ENCODE data around the gene HSPE1. TPM values are rescaled to one million over a fixed set of nuclear protein-coding genes. Genes with fewer than 3 reads are reported as not detected.
"Not testable (repeated sequence)": the region's sequence is repeated elsewhere in the genome, so short reads cannot be mapped to it uniquely, and the experiment has no call there.

Gene HSPE1
- total and polyA plus RNA-seq, 2 donors (not counting 3 experiments of a cell fraction or from before 2014, with no cell fraction given): 59.8 to 145 TPM

- dilution Hi-C loops (cut with MboI; ENCODE audit: extremely low pct_ligation_motif_present, low sequenced_read_pairs): no loop called here
- H3K27ac ChIP-seq (ENCODE audit: insufficient read depth, low read depth, low read length): no peak overlapping the region
- DNase-seq (ENCODE audit: low read depth, low spot score): no peak
- H3K9ac ChIP-seq (replicated peaks; ENCODE audit: extremely low read depth, insufficient read depth, low read length): no peak overlapping the region
- no peak overlapping the region for H3K4me3 ChIP-seq (replicated peaks in 1 of 3; ENCODE audit: insufficient read depth in 1 of 3, low read depth in 1 of 3, low read length in 3 of 3)
- H3K79me2 ChIP-seq (ENCODE audit: control insufficient read depth, insufficient read depth, low read length): peaks cover 11% of the 10 kb centered on the region
- H3K4me2 ChIP-seq (ENCODE audit: insufficient read depth, low read length): no peak overlapping the region
- H2AFZ ChIP-seq (ENCODE audit: low read depth, low read length): no peak overlapping the region
- no peak for TF ChIP-seq JUN (IDR thresholded peaks at IDR 0.05; ENCODE audit: borderline replicate concordance, insufficient read depth, insufficient read length, low read depth)
- TF ChIP-seq POLR2AphosphoS5 (IDR thresholded peaks at IDR 0.05; ENCODE audit: insufficient read depth, low read depth, low read length): no peak
- TF ChIP-seq, protein P1, sequence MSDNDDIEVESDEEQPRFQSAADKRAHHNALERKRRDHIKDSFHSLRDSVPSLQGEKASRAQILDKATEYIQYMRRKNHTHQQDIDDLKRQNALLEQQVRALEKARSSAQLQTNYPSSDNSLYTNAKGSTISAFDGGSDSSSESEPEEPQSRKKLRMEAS (IDR thresholded peaks at IDR 0.05; ENCODE audit: insufficient read depth, insufficient read length): no peak
- TF ChIP-seq FOS (IDR thresholded peaks at IDR 0.05; ENCODE audit: borderline replicate concordance, insufficient read depth, low read length): no peak
- TF ChIP-seq POLR2A (IDR thresholded peaks at IDR 0.05; ENCODE audit: low read depth, low read length): no peak
- no peak for TF ChIP-seq MYC (IDR thresholded peaks at IDR 0.05; ENCODE audit: low read depth, low read length)
- no peak for TF ChIP-seq GATA2 (IDR thresholded peaks at IDR 0.05; ENCODE audit: insufficient read depth, insufficient read length, low read depth, low read length)
- TF ChIP-seq EZH2 (IDR thresholded peaks at IDR 0.05; ENCODE audit: borderline replicate concordance, low read depth, low read length, severe bottlenecking): no peak
- TF ChIP-seq, protein P2, sequence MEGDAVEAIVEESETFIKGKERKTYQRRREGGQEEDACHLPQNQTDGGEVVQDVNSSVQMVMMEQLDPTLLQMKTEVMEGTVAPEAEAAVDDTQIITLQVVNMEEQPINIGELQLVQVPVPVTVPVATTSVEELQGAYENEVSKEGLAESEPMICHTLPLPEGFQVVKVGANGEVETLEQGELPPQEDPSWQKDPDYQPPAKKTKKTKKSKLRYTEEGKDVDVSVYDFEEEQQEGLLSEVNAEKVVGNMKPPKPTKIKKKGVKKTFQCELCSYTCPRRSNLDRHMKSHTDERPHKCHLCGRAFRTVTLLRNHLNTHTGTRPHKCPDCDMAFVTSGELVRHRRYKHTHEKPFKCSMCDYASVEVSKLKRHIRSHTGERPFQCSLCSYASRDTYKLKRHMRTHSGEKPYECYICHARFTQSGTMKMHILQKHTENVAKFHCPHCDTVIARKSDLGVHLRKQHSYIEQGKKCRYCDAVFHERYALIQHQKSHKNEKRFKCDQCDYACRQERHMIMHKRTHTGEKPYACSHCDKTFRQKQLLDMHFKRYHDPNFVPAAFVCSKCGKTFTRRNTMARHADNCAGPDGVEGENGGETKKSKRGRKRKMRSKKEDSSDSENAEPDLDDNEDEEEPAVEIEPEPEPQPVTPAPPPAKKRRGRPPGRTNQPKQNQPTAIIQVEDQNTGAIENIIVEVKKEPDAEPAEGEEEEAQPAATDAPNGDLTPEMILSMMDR (IDR thresholded peaks at IDR 0.05; ENCODE audit: extremely low read depth in 1 of 2, insufficient read depth in 1 of 2, low read depth in 1 of 2, low read length in 2 of 2): no peak
- no peaks in the 10 kb centered on the region for H3K27me3 ChIP-seq (ENCODE audit: control insufficient read depth in 2 of 2, insufficient read depth in 2 of 2, low read length in 2 of 2)
- no peaks in the 10 kb centered on the region for H4K20me1 ChIP-seq (replicated peaks; ENCODE audit: control insufficient read depth, extremely low read depth, insufficient read depth, low read length)
- H3K9me3 ChIP-seq (replicated peaks; ENCODE audit: control insufficient read depth, insufficient read depth, low read length): no peaks in the 10 kb centered on the region
- no peaks in the 10 kb centered on the region for H3K9me1 ChIP-seq (replicated peaks; ENCODE audit: control insufficient read depth, extremely low read depth, insufficient read depth, low read length)
- intact Hi-C loops (cut with micrococcal nuclease): no loop called here
- FAIRE-seq: no peak
- ChIA-PET POLR2A (no interaction called here), CTCF (no interaction called here)
- no peaks in the 10 kb centered on the region for H3K4me1 ChIP-seq (ENCODE audit: control insufficient read depth, extremely low read depth, insufficient read depth, low read length)
- H3K36me3 ChIP-seq (ENCODE audit: control insufficient read depth in 2 of 2, extremely low read depth in 1 of 2, insufficient read depth in 2 of 2, low read length in 2 of 2): peaks cover 1 to 7% of the 10 kb centered on the region in 2 experiments
- no TSS peak for BruUV-seq (replicated peaks)
These were observed 48.4 kb downstream of the HSPE1 start for GRCh38 chr2:197548582-197548981.

- H4K20me1 ChIP-seq (replicated peaks; ENCODE audit: control insufficient read depth, extremely low read depth, insufficient read depth, low read length); H3K4me2 ChIP-seq (ENCODE audit: insufficient read depth, low read length); H3K4me3 ChIP-seq (replicated peaks in 1 of 3; ENCODE audit: insufficient read depth in 1 of 3, low read depth in 1 of 3, low read length in 3 of 3); intact Hi-C loops (cut with micrococcal nuclease); POLR2A ChIA-PET; H3K36me3 ChIP-seq (ENCODE audit: control insufficient read depth in 2 of 2, extremely low read depth in 1 of 2, insufficient read depth in 2 of 2, low read length in 2 of 2); CTCF ChIA-PET; BruUV-seq (replicated peaks); H3K27me3 ChIP-seq (ENCODE audit: control insufficient read depth in 2 of 2, insufficient read depth in 2 of 2, low read length in 2 of 2); H3K9ac ChIP-seq (replicated peaks; ENCODE audit: extremely low read depth, insufficient read depth, low read length); H3K9me1 ChIP-seq (replicated peaks; ENCODE audit: control insufficient read depth, extremely low read depth, insufficient read depth, low read length); DNase-seq (ENCODE audit: low read depth, low spot score); H2AFZ ChIP-seq (ENCODE audit: low read depth, low read length); H3K79me2 ChIP-seq (ENCODE audit: control insufficient read depth, insufficient read depth, low read length); H3K27ac ChIP-seq (ENCODE audit: insufficient read depth, low read depth, low read length); FAIRE-seq; dilution Hi-C loops (cut with MboI; ENCODE audit: extremely low pct_ligation_motif_present, low sequenced_read_pairs); H3K9me3 ChIP-seq (replicated peaks; ENCODE audit: control insufficient read depth, insufficient read depth, low read length): not testable (repeated sequence)
- H3K4me1 ChIP-seq (ENCODE audit: control insufficient read depth, extremely low read depth, insufficient read depth, low read length): peaks cover 12% of the 10 kb centered on the region
These were observed 51.1 kb downstream of the HSPE1 start for GRCh38 chr2:197551260-197551659.
